ENCODE measurements around the gene AP4S1.
"Not testable (repeated sequence)": the region's sequence is repeated elsewhere in the genome, so short reads cannot be mapped to it uniquely, and the experiment has no call there.

Gene AP4S1

DNA sequence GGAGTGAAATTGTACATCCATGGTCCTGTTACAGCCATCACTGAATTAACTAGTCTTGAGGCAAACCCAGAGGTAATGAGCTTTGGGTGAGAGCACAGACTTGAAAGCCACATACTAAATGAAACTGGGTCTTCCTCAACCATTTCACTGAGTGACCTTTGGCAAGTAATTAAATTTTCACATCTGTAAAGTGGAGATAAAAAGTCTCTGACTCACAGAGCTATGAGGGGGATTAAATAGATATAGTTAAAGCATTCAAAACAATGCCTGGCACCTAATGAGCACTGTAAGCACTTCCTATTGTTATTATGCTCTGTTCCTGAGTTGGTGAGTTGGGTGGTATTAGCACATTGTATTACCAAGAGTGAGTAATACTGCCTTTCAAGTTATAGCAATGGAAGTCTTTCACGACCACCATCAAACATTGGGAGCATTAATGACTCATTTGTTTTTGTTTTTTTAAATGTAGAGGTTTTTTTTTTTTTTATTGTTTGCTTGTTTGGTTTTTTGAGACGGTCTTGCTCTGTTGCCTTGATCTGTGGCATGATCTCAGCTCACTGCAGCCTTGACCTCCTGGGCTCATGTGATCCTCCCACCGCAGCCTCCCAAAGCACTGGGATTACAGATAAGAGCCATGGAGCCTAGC, 13.2 kb downstream of the AP4S1 start:
- no peak overlapping the region for H3K4me3 ChIP-seq (ENCODE audit: low read depth, low read length)
- TF ChIP-seq, protein P1, sequence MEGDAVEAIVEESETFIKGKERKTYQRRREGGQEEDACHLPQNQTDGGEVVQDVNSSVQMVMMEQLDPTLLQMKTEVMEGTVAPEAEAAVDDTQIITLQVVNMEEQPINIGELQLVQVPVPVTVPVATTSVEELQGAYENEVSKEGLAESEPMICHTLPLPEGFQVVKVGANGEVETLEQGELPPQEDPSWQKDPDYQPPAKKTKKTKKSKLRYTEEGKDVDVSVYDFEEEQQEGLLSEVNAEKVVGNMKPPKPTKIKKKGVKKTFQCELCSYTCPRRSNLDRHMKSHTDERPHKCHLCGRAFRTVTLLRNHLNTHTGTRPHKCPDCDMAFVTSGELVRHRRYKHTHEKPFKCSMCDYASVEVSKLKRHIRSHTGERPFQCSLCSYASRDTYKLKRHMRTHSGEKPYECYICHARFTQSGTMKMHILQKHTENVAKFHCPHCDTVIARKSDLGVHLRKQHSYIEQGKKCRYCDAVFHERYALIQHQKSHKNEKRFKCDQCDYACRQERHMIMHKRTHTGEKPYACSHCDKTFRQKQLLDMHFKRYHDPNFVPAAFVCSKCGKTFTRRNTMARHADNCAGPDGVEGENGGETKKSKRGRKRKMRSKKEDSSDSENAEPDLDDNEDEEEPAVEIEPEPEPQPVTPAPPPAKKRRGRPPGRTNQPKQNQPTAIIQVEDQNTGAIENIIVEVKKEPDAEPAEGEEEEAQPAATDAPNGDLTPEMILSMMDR (IDR thresholded peaks at IDR 0.05; ENCODE audit: low read depth, low read length, missing control alignments), result no peak
- DNase-seq (ENCODE audit: low read depth), result no peak
- in situ Hi-C loops (cut with HindIII; ENCODE audit: low sequenced_read_pairs), result no loop called here

DNA sequence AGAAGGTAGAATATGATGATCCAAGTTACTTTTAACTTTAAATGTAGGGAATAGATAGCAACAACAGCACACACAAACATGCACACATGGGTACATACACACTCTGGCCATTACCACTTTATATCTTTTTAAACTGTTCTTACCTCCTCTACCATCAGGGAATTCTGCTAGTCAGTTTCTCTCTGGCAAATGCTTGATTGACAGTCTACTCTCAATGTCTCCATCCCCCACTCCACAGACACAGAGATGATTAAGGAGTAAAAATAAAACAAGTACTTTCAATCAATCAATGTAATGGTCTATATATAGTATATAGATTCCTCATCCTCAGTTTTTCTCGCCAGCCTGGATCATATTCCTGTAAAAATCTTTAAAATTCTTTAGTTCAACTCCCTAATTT, 16.9 kb downstream of the AP4S1 start:
- TF ChIP-seq, protein P1 (IDR thresholded peaks at IDR 0.05; ENCODE audit: low read depth, low read length, missing control alignments), result no peak
- no peak overlapping the region for H3K4me3 ChIP-seq (ENCODE audit: low read depth, low read length)
- in situ Hi-C loops (cut with HindIII; ENCODE audit: low sequenced_read_pairs), result no loop called here
- DNase-seq (ENCODE audit: low read depth), result no peak

DNA sequence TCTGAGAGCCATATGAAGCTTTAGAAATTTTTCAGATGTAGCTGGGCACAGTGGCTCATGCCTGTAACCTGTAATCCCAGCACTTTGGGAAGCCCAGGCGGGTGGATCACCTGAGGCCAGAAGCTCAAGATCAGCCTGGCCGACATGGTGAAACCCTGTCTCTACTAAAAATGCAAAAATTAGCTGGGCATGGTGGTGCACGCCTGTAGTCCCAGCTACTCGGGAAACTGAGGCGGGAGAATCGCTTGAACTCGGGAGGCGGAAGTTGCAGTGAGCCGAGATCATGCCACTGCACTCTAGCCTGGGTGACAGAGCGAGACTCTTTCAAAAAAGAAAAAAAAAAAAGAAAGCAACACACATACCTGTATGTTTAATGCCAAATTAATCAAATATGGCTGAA, 17.4 kb downstream of the AP4S1 start:
- in situ Hi-C loops (cut with HindIII; ENCODE audit: low sequenced_read_pairs); H3K4me3 ChIP-seq (ENCODE audit: low read depth, low read length); DNase-seq (ENCODE audit: low read depth): not testable (repeated sequence)

DNA sequence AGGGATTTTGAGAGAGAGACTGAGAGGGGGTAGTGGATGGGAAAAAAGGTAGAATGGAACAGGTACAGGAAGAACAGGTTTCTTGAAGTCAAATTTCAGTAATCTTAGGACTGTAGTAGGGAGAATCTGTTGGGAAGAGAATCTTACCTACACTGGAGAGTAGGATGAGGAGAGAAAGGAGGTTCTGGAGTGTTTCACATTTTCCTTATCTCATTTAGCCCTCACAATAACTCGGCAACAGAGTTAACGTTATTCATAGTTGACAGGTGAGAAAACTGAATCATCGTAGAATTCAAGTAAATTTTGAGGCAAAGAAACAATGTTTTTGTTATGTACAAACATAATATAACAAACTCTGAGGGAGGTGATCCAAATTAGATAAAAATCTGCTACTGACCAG, 17.9 kb downstream of the AP4S1 start:
- DNase-seq (ENCODE audit: low read depth), result no peak
- TF ChIP-seq, protein P1 (IDR thresholded peaks at IDR 0.05; ENCODE audit: low read depth, low read length, missing control alignments), result no peak
- in situ Hi-C loops (cut with HindIII; ENCODE audit: low sequenced_read_pairs), result no loop called here
- H3K4me3 ChIP-seq (ENCODE audit: low read depth, low read length), result no peak overlapping the region

DNA sequence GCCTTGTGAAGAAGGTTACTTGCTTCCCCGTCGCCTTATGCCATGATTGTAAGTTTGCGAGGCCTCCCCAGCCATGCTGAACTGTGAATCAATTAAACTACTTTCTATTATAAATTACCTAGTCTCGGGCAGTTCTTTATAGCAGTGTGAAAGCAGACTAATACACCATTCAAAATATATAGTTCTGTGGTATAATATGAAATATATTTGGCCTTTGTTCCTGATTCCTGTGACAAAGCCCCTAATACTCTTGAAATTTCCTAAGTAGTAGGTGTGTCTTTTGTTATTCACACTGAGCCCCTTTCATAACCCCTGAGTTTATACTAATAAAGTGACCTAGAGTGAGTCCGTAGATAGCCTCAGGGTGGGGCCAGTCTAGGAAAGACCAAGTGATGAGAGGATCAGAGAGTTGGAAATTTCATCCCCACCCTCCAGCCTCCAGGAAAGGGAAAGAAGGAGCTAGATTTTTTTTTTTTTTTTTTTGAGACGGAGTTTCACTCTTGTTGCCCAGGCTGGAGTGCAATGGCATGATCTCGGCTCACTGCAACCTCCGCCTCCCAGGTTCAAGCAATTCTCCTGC, 20.1 kb downstream of the AP4S1 start:
- TF ChIP-seq, protein P1 (IDR thresholded peaks at IDR 0.05; ENCODE audit: low read depth, low read length, missing control alignments), result no peak
- no peak overlapping the region for H3K4me3 ChIP-seq (ENCODE audit: low read depth, low read length)
- DNase-seq (ENCODE audit: low read depth), result no peak
- in situ Hi-C loops (cut with HindIII; ENCODE audit: low sequenced_read_pairs), result no loop called here

DNA sequence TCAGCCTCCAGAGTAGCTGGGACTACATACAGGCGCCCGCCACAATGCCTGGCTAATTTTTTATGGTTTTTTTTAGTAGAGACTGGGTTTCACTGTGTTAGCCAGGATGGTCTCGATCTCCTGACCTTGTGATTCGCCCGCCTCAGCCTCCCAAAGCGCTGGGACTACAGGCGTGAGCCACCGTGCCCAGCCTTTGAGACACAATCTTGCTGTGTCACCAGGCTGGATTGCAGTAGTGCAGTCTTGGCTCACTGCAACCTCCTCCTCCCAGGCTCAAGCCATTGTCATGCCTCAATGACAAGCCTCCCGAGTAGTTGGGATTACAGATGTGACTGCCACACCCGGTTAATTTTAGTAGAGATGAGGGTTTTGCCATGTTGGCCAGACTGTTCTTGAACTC, 22.1 kb downstream of the AP4S1 start:
- TF ChIP-seq, protein P1 (IDR thresholded peaks at IDR 0.05; ENCODE audit: low read depth, low read length, missing control alignments), result no peak
- no peak overlapping the region for H3K4me3 ChIP-seq (ENCODE audit: low read depth, low read length)
- in situ Hi-C loops (cut with HindIII; ENCODE audit: low sequenced_read_pairs), result no loop called here
- no peak for DNase-seq (ENCODE audit: low read depth)

DNA sequence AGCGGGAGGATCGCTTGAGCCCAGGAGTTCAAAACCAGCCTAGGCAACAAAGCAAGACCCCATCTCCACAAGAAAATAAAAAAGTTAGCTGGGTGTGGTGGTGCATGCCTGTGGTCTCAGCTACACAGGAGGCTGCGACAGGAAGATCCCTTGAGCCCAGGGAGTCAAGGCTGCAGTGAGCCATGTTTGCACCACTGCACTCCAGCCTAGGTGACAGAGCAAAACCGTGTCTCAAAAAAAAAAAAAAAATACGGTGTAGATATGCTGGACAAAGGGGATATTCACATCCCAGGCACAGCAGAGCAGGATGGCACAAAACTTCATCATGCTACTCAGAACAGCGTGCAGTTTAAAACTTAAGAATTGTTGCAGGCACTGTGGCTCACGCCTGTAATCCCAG, 25.6 kb downstream of the AP4S1 start:
- no peak for DNase-seq (ENCODE audit: low read depth)
- in situ Hi-C loops (cut with HindIII; ENCODE audit: low sequenced_read_pairs), result no loop called here
- no peak overlapping the region for H3K4me3 ChIP-seq (ENCODE audit: low read depth, low read length)
- TF ChIP-seq, protein P1 (IDR thresholded peaks at IDR 0.05; ENCODE audit: low read depth, low read length, missing control alignments), result no peak

Measured in astrocyte of the cerebellum (primary cell).